Cardiac fibroblast (primary cell): ENCODE measurements around the gene TOP1.

Experiments used
- DNase-seq, 2 donors: peaks; one replicate each; pipeline versions ENCODE4 v3.0.0 to v3.0.0-alpha.2; 2010; ENCODE audit warnings: low read depth in 2 of 2
- H3K4me3 ChIP-seq, 2 donors: replicated peaks in 1 of 2; 1 replicate in 1 of 2; 2 replicates in 1 of 2; pipeline ENCODE4 v1.5.1; 2011; ENCODE audit warnings: low read depth in 2 of 2, low read length in 2 of 2, mild to moderate bottlenecking in 2 of 2, moderate library complexity in 1 of 2
- TF ChIP-seq, protein P1 (sequence below): IDR thresholded peaks from one replicate; pipeline ENCODE4 v1.5.1; 2011; ENCODE audit warnings: low read depth, mild to moderate bottlenecking, low read length, inconsistent platforms

TOP1 gene

DNA sequence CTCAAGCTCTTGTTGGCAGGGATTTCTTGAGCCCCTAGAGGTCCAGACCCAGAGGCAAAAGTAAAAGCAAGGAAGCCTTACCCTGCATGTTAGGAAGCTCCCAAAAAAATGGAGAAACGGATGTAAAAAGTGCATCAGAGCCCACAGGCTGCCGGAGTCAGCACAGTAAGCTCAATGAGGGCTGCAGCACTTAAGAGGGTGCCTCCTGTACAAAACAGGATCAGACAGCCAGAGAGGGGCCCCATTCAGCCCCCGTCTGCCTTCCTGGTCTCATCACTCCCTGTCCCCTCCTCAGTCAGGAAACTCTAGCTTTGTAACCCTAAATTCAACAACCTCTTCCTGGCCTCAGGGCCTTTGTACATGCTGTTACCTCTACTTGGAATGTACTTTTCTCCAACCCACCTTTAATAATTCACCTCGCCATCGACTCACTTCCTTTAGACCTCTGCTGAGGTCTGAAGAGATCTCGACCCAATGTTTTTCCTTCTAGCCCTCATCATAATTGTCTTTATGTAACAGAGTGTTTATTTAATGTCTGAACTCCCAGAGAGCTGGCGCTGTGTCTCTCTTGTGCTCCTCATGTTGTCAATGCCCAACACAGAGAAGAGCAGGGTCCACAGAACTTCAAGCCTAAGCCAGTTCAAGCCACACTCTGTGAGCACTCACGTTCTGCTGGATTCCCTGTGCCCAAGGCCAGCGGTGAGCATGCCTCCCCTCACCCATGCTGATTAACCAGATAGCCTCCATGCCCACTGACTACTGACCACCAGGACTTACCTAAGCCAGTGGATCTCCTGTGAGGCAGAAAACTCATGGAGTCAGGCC lies 106.0 kb downstream of the TOP1 start:
- DNase-seq = no peak
- H3K4me3 ChIP-seq = no peak overlapping the region
- TF ChIP-seq, protein P1, sequence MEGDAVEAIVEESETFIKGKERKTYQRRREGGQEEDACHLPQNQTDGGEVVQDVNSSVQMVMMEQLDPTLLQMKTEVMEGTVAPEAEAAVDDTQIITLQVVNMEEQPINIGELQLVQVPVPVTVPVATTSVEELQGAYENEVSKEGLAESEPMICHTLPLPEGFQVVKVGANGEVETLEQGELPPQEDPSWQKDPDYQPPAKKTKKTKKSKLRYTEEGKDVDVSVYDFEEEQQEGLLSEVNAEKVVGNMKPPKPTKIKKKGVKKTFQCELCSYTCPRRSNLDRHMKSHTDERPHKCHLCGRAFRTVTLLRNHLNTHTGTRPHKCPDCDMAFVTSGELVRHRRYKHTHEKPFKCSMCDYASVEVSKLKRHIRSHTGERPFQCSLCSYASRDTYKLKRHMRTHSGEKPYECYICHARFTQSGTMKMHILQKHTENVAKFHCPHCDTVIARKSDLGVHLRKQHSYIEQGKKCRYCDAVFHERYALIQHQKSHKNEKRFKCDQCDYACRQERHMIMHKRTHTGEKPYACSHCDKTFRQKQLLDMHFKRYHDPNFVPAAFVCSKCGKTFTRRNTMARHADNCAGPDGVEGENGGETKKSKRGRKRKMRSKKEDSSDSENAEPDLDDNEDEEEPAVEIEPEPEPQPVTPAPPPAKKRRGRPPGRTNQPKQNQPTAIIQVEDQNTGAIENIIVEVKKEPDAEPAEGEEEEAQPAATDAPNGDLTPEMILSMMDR = no peak

DNA sequence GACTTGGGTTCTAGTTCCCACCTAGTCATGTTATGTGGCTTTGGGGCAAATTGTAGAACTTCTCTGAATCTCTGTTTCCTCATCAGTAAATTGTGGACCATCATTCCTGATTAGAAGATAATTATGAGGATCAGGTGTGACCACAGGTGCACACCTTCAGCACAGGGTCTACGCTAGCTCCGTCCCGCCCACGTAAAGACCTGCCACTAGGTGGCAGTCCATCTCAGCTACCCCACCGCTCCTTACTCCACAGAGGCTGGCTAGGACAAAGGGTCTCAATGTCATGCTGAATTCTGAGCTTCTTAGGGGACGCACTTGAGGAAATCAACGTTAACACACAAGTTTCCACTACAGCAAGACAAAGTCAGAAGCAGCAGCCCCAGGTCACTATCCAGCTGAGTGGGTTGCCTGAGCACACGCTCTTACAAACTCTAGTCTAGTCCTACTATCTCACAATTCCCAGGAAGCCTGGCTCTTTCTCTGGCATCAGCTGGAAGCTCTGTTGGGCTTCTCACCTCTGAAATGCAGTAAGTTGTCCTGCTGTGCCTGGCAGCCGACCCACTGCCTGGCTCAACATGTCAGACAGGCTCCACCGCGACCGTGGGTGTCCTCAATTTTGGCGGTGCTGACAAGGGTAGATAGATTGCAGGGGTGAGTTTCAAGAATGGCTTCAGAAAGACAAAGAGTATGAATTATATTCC lies 106.7 kb downstream of the TOP1 start:
- no peak overlapping the region for H3K4me3 ChIP-seq
- TF ChIP-seq, protein P1 = peak; percentile 72
- peak; percentile 38 to 46 for DNase-seq

DNA sequence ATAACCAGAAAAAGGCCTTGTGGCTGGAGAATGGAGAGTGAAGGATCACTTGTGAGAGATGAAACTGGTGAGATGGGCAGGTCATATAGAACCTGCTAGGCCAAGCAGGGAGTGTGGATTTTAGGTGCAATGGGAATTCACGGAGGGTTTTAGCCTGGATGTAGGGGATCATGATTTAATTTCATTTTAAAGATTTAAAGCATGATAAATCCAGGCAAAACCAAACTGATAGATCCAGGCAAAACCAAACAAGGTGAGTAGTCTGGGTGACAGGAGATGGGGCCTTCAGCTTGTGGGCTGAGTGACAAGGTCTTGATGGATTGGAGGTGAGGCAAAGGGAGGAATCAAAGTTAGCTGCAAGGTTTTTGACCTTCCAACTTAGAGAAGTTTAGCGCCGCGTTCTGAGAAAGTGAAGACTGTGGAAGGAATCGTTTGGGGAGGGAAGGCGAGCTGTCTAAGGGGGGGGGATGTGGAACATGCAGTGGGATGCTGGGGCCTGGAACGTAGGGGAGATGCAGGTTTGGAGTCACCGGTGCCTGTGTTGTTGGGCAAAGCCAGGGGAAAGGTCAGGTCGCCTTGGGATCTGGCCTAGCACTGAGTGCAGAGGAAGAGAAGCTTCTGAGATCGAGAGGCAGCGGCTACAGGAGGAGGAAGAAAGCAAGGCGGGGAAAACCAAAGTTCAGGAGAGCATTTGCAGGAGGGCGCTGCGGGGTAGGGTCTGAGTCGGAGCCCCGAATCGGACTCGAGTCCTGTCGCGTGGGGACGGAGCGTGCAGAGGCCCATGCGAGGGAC lies 107.5 kb downstream of the TOP1 start:
- peak overlapping the region; percentile 35 to 65 for H3K4me3 ChIP-seq
- TF ChIP-seq, protein P1 = no peak
- DNase-seq = no peak

DNA sequence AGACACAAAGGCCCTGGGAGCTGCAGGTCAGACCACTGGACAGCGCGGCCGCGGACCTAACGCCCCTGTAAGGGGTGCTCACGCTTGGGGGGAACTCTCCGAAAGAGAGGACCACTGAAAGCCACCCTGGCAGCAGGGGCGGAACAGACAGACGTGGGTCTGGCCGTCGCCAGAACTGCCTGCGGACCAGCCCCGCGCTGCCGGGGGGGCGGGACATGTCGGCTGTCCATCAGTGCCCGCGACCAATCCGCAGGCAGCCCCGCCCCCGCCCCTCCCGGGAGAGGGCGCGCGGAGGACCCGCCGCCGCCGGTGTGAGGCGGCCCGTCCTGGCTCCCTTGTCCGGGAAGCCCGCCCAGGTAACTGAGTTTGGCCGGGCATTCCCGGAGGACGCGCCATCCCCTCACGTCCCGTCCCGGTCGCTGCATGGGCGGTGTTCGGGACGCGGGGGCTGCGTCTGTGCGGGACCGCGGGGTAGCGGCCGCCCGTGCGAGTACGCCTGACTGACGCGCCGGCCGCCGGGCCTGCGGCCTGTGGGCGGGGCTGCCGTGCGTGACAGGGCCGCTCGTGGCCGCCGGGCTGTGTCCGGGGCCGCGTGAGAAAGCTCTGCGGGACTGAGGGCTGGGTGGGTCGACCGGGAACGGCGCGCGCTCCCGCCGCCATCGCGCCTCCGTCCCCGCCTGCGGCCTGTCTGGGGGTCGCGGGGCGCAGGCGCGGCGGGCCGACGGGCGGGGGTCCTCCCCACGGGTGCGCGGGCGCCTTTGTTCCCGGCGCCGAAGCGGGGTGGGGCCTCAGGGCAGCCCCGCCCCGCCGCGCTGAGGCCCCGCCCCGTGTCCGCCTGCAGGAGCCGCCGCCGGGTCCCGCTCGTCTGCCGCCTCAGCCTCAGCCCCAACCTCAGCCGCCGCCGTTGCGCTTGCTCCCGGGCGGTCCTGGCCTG lies 108.3 kb downstream of the TOP1 start, which contains the start of gene PLCG1:
Gene PLCG1, plus strand, starts transcription at position 864 of the 934 bp plus-strand sequence. CDS start 99 bp downstream, outside the sequence.
- TF ChIP-seq, protein P1 = no peak
- peak; percentile 78 to 89 for DNase-seq
- H3K4me3 ChIP-seq = peak within 1 kb of the TSS; percentile 65 to 70

DNA sequence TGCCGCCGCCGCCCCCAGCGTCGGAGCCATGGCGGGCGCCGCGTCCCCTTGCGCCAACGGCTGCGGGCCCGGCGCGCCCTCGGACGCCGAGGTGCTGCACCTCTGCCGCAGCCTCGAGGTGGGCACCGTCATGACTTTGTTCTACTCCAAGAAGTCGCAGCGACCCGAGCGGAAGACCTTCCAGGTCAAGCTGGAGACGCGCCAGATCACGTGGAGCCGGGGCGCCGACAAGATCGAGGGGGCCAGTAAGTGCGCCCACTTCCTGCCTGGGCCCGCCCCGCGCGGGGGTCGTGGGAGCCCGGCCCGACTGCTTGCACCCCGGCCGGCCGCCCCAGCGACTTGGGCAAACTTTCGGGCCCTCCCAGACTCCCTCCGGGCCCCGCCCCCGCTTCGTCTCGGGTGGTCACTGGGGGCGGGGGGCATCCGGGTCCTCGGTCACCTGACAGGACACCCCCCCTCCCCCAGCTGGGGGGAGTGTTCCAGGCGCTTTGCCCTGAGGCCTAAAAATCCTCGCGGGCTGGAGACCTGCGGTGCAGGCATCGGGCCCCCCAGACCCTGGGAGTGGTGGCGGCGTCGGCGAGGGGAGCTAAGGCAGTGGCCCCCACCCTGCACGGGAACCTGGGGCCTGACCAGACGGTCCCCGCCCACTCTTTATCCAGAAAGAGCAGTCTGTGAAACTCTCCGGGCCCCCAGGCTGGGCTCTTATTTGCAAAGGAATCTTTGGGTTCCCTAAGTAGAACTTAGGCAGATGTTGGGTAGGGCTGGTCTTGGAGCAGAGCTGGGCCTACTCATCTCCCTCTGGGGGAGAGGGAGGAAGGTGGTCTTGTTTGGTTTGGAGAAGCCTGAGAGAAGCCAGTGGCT lies 109.2 kb downstream of the TOP1 start:
- peak overlapping the region; percentile 65 to 70 for H3K4me3 ChIP-seq
- DNase-seq = peak; percentile 64 to 78
- TF ChIP-seq, protein P1 = no peak
